ENCODE measurements around the gene POU2AF1. TPM values are rescaled to one million over a fixed set of nuclear protein-coding genes. Genes with fewer than 3 reads are reported as not detected.

The POU2AF1 gene
- polyA plus RNA-seq, 1 donor from 2014 or later, result not detected

DNA sequence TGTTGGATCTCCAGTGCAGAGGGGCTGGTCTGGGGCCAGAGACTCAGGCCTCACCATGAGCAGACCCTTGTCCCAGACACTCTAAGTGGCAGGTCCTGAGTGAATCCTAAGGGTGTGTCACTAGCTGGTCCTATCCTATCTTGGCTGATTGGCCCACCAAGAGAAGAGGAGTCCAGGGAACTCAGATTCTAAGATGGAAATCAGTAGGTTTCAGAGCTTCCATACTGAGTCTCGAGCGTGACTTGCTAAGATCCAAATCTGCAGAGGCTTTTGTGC, 10.9 kb downstream of the POU2AF1 start:
- TF ChIP-seq EZH2 (IDR thresholded peaks at IDR 0.05; ENCODE audit: borderline replicate concordance, insufficient read depth, low read length, poor library complexity, severe bottlenecking) (no peak), RAD21 (conservative IDR thresholded peaks at IDR 0.05) (no peak), EP300 (conservative IDR thresholded peaks at IDR 0.05; ENCODE audit: poor library complexity, severe bottlenecking) (no peak), POLR2AphosphoS5 (IDR thresholded peaks at IDR 0.05) (no peak), REST (IDR thresholded peaks at IDR 0.05; ENCODE audit: borderline replicate concordance) (no peak), SMC3 (conservative IDR thresholded peaks at IDR 0.05; ENCODE audit: poor library complexity) (no peak), CTCF (IDR thresholded peaks at IDR 0.05; ENCODE audit: poor library complexity, severe bottlenecking) (no peak), TAF1 (IDR thresholded peaks at IDR 0.05; ENCODE audit: low read depth) (no peak), MXI1 (conservative IDR thresholded peaks at IDR 0.05; ENCODE audit: poor library complexity, severe bottlenecking) (no peak)

DNA sequence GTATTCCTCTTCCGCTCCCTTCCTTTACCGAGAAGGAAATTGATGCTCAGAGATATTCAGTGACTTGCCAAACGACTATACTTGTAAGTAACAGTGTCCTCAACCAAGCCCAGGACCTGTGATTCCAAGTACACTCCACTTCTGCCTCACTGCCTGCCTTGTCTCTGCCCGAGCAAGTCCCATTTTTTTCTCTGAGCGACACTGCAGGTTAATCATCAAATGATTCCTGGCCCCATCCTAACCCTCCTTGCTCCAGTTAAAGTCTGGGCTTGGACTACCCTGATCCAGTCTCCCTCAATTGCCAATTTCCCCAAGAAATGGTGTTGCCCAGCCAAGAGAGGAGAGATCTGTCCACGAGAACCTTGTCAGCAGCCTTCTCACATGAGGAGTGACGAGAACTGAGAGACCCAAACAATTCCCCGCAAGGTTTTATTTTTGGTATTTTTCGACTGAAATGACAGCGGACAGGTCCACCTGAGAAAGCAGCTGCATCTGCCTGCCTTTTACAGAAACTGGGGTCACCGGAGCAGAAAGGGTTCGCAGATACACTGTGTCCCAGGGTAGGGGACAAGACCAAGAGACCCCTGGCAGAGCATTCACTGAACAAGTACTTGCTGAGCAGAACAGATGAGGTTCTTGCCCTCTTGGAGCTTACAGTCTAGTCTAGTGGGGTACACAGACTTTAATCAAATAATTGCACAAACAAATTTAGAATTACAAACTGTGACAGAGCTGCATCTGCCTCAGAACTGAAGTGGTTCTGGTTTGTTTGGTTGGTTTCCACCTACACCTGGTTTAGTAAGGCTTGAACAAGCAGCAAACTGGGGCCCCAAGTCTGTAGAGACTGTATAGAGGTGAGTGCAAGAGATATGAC, 11.4 kb downstream of the POU2AF1 start:
- Histone ChIP-seq H3K4me3 (ENCODE audit: low read length) (no peak overlapping the region), H3K9me2 (ENCODE audit: insufficient read depth, low read length) (no peaks in the 10 kb centered on the region), H3K4me2 (ENCODE audit: low read length) (no peak overlapping the region), H3K36me3 (ENCODE audit: insufficient read depth, low read length) (no peaks in the 10 kb centered on the region), H3K9ac (ENCODE audit: low read length) (no peak overlapping the region), H4K20me1 (ENCODE audit: insufficient read depth) (no peaks in the 10 kb centered on the region), H3K27ac (ENCODE audit: low read length) (no peak overlapping the region), H3F3A (ENCODE audit: insufficient read depth, low read length, poor library complexity, severe bottlenecking) (no peaks in the 10 kb centered on the region), H2AFZ (ENCODE audit: low read depth, low read length) (no peak overlapping the region), H3K79me2 (replicated peaks; ENCODE audit: insufficient read depth, low read length) (no peaks in the 10 kb centered on the region), H3K9me3 (ENCODE audit: low read length) (no peaks in the 10 kb centered on the region), H3K27me3 (ENCODE audit: insufficient read depth, low read depth, low read length) (no peaks in the 10 kb centered on the region)
- TF ChIP-seq CTCF (IDR thresholded peaks at IDR 0.05; ENCODE audit: poor library complexity, severe bottlenecking), result no peak
- no peak for TF ChIP-seq SMC3 (conservative IDR thresholded peaks at IDR 0.05; ENCODE audit: poor library complexity)
- no peak for TF ChIP-seq REST (IDR thresholded peaks at IDR 0.05; ENCODE audit: borderline replicate concordance)
- no peak for TF ChIP-seq TAF1 (IDR thresholded peaks at IDR 0.05; ENCODE audit: low read depth)
- no peak for TF ChIP-seq POLR2AphosphoS5 (IDR thresholded peaks at IDR 0.05)
- TF ChIP-seq MXI1 (conservative IDR thresholded peaks at IDR 0.05; ENCODE audit: poor library complexity, severe bottlenecking), result no peak
- TF ChIP-seq EP300 (conservative IDR thresholded peaks at IDR 0.05; ENCODE audit: poor library complexity, severe bottlenecking), result no peak

More for the DNA sequence above, 10.9 kb downstream of the POU2AF1 start:
- Histone ChIP-seq H3K27ac (ENCODE audit: low read length) (no peak overlapping the region), H3K9me3 (ENCODE audit: low read length) (no peaks in the 10 kb centered on the region), H3K79me2 (replicated peaks; ENCODE audit: insufficient read depth, low read length) (no peaks in the 10 kb centered on the region), H3F3A (ENCODE audit: insufficient read depth, low read length, poor library complexity, severe bottlenecking) (no peaks in the 10 kb centered on the region), H2AFZ (ENCODE audit: low read depth, low read length) (no peak overlapping the region), H3K4me3 (ENCODE audit: low read length) (no peak overlapping the region), H3K36me3 (ENCODE audit: insufficient read depth, low read length) (no peaks in the 10 kb centered on the region), H3K4me2 (ENCODE audit: low read length) (no peak overlapping the region), H3K9ac (ENCODE audit: low read length) (no peak overlapping the region), H4K20me1 (ENCODE audit: insufficient read depth) (no peaks in the 10 kb centered on the region), H3K27me3 (ENCODE audit: insufficient read depth, low read depth, low read length) (no peaks in the 10 kb centered on the region), H3K9me2 (ENCODE audit: insufficient read depth, low read length) (no peaks in the 10 kb centered on the region)
